Measurements from ENCODE around the gene IL3. TPM values are rescaled to one million over a fixed set of nuclear protein-coding genes. Genes with fewer than 3 reads are reported as not detected.
A peak's percentile ranks its signal among the peaks of the same experiment; 100 is the strongest.

Gene IL3
- total RNA-seq, 3 donors from 2014 or later (not counting 1 experiment from before 2014, with no cell fraction given): not detected

DNA sequence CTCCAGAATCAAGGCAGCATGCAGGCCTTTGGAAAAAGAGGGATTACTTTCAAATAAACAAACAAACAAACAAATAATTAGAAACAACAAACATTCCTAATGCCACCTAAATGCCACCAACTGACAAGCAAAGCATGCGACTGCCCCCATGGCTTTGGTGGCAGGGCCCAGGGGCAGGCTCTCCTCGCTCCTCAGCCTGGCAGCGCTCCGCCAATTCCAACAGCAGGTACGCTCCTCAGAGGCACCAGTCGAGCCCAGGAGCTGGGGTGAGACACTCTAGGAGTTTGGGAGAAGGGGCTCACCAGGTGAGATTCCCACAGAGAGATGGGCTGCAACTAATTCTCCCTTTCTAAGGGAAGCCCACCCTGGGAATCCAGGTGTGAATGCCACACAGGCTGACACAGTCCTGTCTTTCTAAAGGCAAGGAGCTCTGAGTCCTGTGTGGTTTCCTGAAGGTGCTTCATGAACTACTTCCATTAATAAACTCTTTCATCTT is 41.0 kb downstream of the IL3 start:
- ATAC-seq: no peak
- H3K9me3 Mint-ChIP-seq: no peaks in the 10 kb centered on the region
- H3K4me1 Mint-ChIP-seq: peaks cover 76 to 82% of the 10 kb centered on the region in 2 donors
- H3K36me3 Mint-ChIP-seq: no peaks in the 10 kb centered on the region
- peaks cover 71% of the 10 kb centered on the region for H3K4me1 ChIP-seq (ENCODE audit: control insufficient read depth, insufficient read depth, low read length)
- 98% methylated on average over 6 of the region's 6 CpGs for WGBS (ENCODE audit: insufficient coverage)
- H3K27me3 ChIP-seq (ENCODE audit: control insufficient read depth, insufficient read depth, low read length): no peaks in the 10 kb centered on the region
- peak overlapping the region; percentile 13 for H3K4me3 Mint-ChIP-seq
- no peak for DNase-seq
- TF ChIP-seq, protein P1, sequence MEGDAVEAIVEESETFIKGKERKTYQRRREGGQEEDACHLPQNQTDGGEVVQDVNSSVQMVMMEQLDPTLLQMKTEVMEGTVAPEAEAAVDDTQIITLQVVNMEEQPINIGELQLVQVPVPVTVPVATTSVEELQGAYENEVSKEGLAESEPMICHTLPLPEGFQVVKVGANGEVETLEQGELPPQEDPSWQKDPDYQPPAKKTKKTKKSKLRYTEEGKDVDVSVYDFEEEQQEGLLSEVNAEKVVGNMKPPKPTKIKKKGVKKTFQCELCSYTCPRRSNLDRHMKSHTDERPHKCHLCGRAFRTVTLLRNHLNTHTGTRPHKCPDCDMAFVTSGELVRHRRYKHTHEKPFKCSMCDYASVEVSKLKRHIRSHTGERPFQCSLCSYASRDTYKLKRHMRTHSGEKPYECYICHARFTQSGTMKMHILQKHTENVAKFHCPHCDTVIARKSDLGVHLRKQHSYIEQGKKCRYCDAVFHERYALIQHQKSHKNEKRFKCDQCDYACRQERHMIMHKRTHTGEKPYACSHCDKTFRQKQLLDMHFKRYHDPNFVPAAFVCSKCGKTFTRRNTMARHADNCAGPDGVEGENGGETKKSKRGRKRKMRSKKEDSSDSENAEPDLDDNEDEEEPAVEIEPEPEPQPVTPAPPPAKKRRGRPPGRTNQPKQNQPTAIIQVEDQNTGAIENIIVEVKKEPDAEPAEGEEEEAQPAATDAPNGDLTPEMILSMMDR (IDR thresholded peaks at IDR 0.05): no peak
- H3K9me3 ChIP-seq (ENCODE audit: control insufficient read depth, insufficient read depth, low read length): no peaks in the 10 kb centered on the region
- H3K4me3 ChIP-seq (ENCODE audit: low read length): no peak overlapping the region
- H3K27me3 Mint-ChIP-seq (ENCODE audit: low read depth in 2 of 2): no peaks in the 10 kb centered on the region
- peak overlapping the region; percentile 92 to 94 for H3K27ac Mint-ChIP-seq
- intact Hi-C loops (cut with micrococcal nuclease): loop anchor here (5.0 to 10.0 kb wide), 2 partner anchors 39 to 817 kb away; partner anchors contain the start of gene IL3
- H3K36me3 ChIP-seq (ENCODE audit: control insufficient read depth, insufficient read depth, low read length): no peaks in the 10 kb centered on the region
- peak overlapping the region; percentile 94 for H3K27ac ChIP-seq (ENCODE audit: low read length)

DNA sequence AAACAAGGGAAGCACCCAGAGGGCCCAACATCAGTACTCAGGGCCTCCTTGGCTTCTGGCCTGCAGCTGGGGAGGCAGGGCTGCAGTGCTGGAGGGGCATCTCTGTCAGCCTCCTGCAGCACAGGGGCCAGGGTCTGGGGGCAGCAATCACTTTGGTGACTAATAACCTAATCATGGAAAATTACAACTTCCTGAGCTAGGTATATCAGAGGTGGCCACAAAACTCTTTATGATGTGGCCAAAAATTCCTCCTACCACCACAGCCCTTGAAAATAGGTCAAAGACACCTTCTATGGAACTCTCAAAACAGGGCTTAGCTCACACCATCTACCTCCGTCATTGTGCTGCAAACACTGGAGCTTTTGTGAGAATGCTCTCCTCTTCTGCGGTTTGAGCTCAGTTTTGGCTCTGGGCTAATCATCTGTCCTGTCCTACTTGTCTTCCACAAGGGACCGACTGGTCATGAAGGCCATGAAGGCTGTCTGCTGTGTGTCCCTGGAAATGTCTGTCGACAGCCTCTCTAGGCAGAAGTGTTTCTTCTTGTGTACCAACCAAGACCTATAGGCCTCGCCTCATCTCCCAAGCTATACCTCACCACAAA is 41.7 kb downstream of the IL3 start:
- peaks cover 71% of the 10 kb centered on the region for H3K4me1 ChIP-seq (ENCODE audit: control insufficient read depth, insufficient read depth, low read length)
- no peak overlapping the region for H3K4me3 ChIP-seq (ENCODE audit: low read length)
- H3K4me3 Mint-ChIP-seq: peak overlapping the region; percentile 71
- no peaks in the 10 kb centered on the region for H3K27me3 ChIP-seq (ENCODE audit: control insufficient read depth, insufficient read depth, low read length)
- WGBS (ENCODE audit: insufficient coverage): 33% methylated on average over 5 of the region's 5 CpGs
- H3K36me3 Mint-ChIP-seq: no peaks in the 10 kb centered on the region
- H3K27me3 Mint-ChIP-seq (ENCODE audit: low read depth in 2 of 2): no peaks in the 10 kb centered on the region
- no peaks in the 10 kb centered on the region for H3K36me3 ChIP-seq (ENCODE audit: control insufficient read depth, insufficient read depth, low read length)
- H3K9me3 ChIP-seq (ENCODE audit: control insufficient read depth, insufficient read depth, low read length): no peaks in the 10 kb centered on the region
- H3K27ac ChIP-seq (ENCODE audit: low read length): peak overlapping the region; percentile 94
- ATAC-seq (peak; percentile 31 to 53 (median 37)), DNase-seq (peak; percentile 53 to 74)
- intact Hi-C loops (cut with micrococcal nuclease): loop anchor here (2.0 to 10.0 kb wide), 3 partner anchors 33 to 817 kb away; partner anchors contain the start of gene IL3
- peak overlapping the region; percentile 92 to 94 for H3K27ac Mint-ChIP-seq
- H3K4me1 Mint-ChIP-seq: peaks cover 74 to 75% of the 10 kb centered on the region in 2 donors
- TF ChIP-seq, protein P1 (IDR thresholded peaks at IDR 0.05): no peak
- no peaks in the 10 kb centered on the region for H3K9me3 Mint-ChIP-seq

DNA sequence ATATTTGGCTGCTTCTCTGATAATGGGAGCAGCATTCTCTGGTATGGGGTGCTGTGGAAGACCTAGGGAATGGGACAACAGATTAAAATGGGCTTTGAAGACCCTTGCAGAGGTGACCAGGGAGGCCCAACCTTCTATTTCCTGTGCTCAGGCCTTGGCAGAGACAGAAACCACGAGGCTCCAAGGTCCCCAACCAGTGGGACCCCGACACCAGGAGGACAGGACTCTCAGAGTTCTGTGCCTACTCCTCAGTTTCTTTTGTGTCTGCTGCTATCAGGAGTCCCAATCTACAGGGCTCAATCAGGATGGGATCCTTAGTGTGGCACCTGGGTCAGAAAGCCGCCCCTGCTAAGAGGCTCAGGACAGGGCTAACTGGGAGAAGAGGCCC is 42.5 kb downstream of the IL3 start:
- H3K9me3 Mint-ChIP-seq: no peaks in the 10 kb centered on the region
- DNase-seq: no peak
- intact Hi-C loops (cut with micrococcal nuclease): loop anchor here (1.0 to 10.0 kb wide), 4 partner anchors 32 to 818 kb away; partner anchors contain the start of gene IL3

More for the DNA sequence above, 42.5 kb downstream of the IL3 start:
- peak overlapping the region; percentile 94 for H3K27ac ChIP-seq (ENCODE audit: low read length)
- TF ChIP-seq, protein P1 (IDR thresholded peaks at IDR 0.05): no peak
- no peaks in the 10 kb centered on the region for H3K27me3 ChIP-seq (ENCODE audit: control insufficient read depth, insufficient read depth, low read length)
- H3K9me3 ChIP-seq (ENCODE audit: control insufficient read depth, insufficient read depth, low read length): no peaks in the 10 kb centered on the region
- no peak overlapping the region for H3K4me3 ChIP-seq (ENCODE audit: low read length)
- ATAC-seq: no peak
- H3K4me3 Mint-ChIP-seq: peak overlapping the region; percentile 71
- no peaks in the 10 kb centered on the region for H3K27me3 Mint-ChIP-seq (ENCODE audit: low read depth in 2 of 2)
- peak overlapping the region; percentile 92 to 94 for H3K27ac Mint-ChIP-seq
- H3K4me1 ChIP-seq (ENCODE audit: control insufficient read depth, insufficient read depth, low read length): peaks cover 70% of the 10 kb centered on the region
- WGBS (ENCODE audit: insufficient coverage): 39% methylated on average over 3 of the region's 3 CpGs
- H3K4me1 Mint-ChIP-seq: peaks cover 74% of the 10 kb centered on the region in 2 donors
- H3K36me3 Mint-ChIP-seq: no peaks in the 10 kb centered on the region
- no peaks in the 10 kb centered on the region for H3K36me3 ChIP-seq (ENCODE audit: control insufficient read depth, insufficient read depth, low read length)
